ENCODE results near the gene OBP2B.
A peak's percentile ranks its signal among the peaks of the same experiment; 100 is the strongest.

Gene OBP2B

DNA sequence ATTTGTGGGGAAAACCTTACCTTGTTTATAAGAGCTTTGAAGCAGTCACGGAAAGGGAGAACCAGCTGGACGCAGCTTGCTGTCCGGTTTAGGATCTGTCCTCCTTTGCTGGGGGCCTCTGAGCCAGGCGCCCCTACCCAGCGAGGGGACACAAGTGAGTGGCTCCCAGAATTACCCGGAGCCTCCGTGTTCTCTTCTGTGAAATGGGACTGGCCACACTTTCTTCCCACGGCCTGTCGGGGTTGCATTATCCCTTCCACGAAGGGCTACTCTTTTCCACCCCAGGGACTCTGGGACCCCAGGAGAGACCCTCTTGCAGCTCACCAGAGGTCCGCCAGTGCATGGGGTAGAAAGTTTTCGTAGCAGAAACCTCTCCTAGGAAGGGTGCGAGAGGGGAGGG lies 44.9 kb downstream of the OBP2B start:
- DNase-seq, result no peak

DNA sequence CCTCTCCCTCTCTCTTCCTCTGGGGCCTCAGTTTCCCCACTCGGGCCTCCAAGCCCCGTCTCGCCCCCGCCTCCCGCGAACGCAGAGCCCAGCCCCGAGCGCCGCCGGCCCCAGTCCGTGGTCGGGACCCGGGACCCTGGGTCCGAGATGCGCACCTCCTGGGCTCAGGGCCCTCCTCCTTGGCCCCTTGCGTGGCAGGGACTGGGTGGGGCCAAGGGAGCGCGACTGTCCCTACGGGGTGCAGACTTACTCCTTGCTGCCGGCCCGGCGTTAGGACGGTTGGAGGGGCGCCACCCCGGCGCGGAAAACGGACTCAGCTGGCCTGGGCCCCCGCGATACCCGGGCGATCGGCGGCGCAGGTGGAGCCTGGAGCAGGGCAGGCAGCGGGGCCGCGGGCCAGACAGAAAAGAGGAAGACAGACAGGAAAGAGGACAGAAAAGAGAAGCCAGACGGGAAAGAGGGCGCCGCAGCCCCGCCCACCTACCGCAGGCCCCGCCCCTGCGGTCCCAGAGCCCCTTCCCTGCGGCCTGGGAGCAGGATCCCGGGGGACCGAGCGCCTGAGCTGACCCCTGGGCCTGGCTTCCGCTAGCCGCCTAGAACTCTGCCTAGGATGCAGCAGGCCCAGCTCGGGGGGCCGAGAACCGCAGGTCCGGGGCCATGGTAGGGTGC lies 45.4 kb downstream of the OBP2B start, which contains the start of gene GBGT1:
Gene GBGT1, minus strand, starts transcription at position 411 of the 669 bp plus-strand sequence. CDS start 1,502 bp downstream, outside the sequence.
- peak; percentile 66 for DNase-seq

DNA sequence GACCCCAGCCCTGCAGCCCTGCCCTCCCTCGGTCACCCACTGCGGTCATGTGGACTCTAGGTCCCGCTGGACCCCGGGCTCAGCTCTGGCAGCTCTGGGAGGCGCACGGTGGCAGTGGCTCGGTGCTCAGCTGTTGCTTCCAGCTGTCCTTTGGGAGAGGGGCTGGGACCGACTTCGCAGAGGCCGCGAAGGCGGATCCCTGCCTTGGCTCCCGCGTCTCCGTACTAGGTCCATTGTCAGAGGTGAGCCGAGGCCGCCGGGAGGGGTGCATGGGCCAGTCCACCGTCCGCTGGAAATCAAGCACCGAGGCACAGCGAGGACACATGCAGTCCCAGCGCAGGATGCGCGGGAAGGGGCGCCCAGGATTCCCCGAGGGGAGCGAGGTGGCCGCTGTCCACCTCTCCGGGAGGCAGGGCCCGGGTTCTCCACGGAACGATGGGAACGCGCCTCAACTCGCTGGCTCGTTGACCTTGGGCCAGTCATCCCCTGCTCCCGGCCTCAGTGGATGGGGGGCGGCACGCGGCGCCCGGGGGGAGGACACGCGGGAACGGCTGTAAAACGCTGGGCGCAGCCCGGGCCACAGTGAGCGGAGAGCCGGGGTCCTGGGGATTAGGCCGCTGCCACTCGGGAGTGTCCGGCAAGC lies 46.1 kb downstream of the OBP2B start:
- no peak for DNase-seq

DNA sequence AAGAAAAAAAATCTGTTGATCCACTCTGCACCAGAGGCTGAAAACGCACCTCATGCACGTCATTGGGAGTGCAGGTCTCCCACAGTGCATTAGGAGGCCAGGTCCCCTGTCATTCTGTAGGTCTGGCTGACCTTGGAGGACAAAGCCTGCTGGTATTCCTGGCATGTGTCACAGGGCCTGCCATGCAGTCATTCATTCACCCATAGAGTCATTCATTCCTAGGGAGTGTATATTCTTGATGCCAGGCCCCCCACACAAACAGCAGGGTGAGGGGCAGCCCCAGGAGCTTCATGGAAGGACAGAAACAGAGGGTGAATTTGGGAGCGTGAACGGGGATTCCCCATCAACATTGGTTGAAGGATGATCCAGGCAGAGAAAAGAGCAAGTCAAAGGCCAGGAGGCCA lies 47.5 kb downstream of the OBP2B start:
- DNase-seq, result no peak

DNA sequence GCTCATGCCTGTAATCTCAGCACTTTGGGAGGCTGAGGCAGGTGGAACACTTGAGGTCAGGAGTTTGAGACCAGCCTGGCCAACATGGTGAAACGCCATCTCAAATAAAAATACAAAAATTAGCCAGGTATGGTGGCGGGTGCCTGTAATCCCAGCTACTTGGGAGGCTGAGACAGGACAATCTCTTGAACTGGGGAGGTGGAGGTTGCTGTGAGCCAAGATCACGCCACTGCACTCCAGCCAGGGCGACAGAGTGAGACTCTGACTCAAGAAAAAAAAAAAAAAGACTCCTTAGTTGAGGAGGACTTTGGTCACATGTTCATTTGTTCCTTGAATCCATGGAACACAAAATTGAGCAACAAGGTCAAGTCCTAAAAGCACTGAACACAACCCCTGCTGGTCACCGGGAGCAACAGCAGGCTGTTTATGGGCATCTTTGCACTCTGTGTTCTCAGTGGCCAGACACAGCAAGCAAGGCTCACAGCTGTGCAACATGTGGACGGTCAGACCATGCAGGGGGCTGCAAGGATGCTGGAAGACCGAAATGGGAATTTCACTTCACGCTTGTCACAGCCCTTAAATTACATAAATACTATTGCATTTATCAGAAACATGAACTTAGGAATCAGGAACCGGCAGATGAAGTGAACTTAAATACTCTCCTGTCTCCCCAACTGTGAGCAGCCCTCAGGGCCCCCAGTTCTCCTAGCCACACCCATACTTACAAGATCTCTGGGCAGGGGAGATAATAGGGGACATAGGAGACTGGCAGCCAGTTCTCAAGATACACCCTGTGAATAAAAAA lies 48.1 kb downstream of the OBP2B start:
- peak; percentile 59 for DNase-seq

DNA sequence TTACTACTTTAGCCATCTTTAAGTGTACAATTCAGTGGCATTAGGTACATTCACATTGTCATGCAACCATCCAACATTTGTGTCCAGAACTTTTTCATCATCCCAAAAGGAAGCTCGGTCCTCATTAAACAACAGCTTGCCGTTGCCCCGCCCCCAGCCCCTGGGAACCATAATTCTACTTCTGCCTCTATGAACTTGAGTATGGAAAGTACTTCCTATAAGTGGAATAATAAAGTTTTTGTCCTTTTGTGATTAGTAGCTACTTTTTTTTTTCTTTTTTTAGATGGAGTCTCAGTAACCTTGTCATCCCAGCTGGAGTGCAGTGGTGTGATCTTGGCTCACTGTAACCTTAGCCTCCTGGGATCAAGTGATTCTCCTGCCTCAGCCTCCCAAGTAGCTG lies 50.4 kb downstream of the OBP2B start:
- no peak for DNase-seq
